Measurements from ENCODE around the gene GTPBP8.

The GTPBP8 gene

GRCh38 chr3:113005611-113006010 lies 14.8 kb downstream of the GTPBP8 start:
- POLR2A ChIA-PET, result no interaction called here
- DNase-seq (ENCODE audit: extremely low spot score), result no peak
- CTCF ChIA-PET, result interaction anchor here (1.2 kb wide), 2 partner anchors 10 to 13 kb away, joined by 3 to 4 read pairs; no protein-coding TSS in a partner anchor
- TF ChIP-seq CTCF (IDR thresholded peaks at IDR 0.05; ENCODE audit: control extremely low read depth, extremely low read depth, low read depth, missing control alignments), result no peak

- DNase-seq (ENCODE audit: extremely low spot score), result no peak
- TF ChIP-seq CTCF (IDR thresholded peaks at IDR 0.05; ENCODE audit: control extremely low read depth, extremely low read depth, low read depth, missing control alignments), result no peak
- CTCF ChIA-PET, result interaction anchor here (0.9 to 1.2 kb wide), 3 partner anchors 10 to 364 kb away, joined by 3 read pairs; no protein-coding TSS in a partner anchor
- POLR2A ChIA-PET, result no interaction called here
These were observed 15.7 kb downstream of the GTPBP8 start for GRCh38 chr3:113006359-113007056.

GRCh38 chr3:113008117-113008516 lies 17.3 kb downstream of the GTPBP8 start:
- ChIA-PET CTCF (interaction anchor here (0.9 to 4.2 kb wide), 4 partner anchors 9 to 273 kb away, joined by 3 to 13 read pairs (median 5); partner anchors contain the start of gene GTPBP8), POLR2A (no interaction called here)
- no peak for TF ChIP-seq CTCF (IDR thresholded peaks at IDR 0.05; ENCODE audit: control extremely low read depth, extremely low read depth, low read depth, missing control alignments)
- no peak for DNase-seq (ENCODE audit: extremely low spot score)

GRCh38 chr3:113013593-113013992 lies 22.8 kb downstream of the GTPBP8 start:
- ChIA-PET CTCF (no interaction called here), POLR2A (interaction anchor here (0.7 kb wide), 1 partner anchor 805 kb away, joined by 3 read pairs; no protein-coding TSS in a partner anchor)
- no peak for DNase-seq (ENCODE audit: extremely low spot score)
- TF ChIP-seq CTCF (IDR thresholded peaks at IDR 0.05; ENCODE audit: control extremely low read depth, extremely low read depth, low read depth, missing control alignments), result no peak

- ChIA-PET POLR2A (interaction anchor here (0.6 to 1.8 kb wide), 3 partner anchors 9 to 342 kb away, joined by 3 to 5 read pairs (median 4); no protein-coding TSS in a partner anchor), CTCF (interaction anchor here (1.0 to 5.3 kb wide), 11 partner anchors 8 to 907 kb away, joined by 3 to 32 read pairs (median 5); no protein-coding TSS in a partner anchor)
- no peak for DNase-seq (ENCODE audit: extremely low spot score)
- no peak for TF ChIP-seq CTCF (IDR thresholded peaks at IDR 0.05; ENCODE audit: control extremely low read depth, extremely low read depth, low read depth, missing control alignments)
These were observed 27.9 kb downstream of the GTPBP8 start for GRCh38 chr3:113018536-113019181.
